ENCODE results near the gene SPHKAP. TPM values are rescaled to one million over a fixed set of nuclear protein-coding genes. Genes with fewer than 3 reads are reported as not detected.

The SPHKAP gene
- total and polyA plus RNA-seq, 2 donors (not counting 3 experiments of a cell fraction or from before 2014, with no cell fraction given) = not detected

DNA sequence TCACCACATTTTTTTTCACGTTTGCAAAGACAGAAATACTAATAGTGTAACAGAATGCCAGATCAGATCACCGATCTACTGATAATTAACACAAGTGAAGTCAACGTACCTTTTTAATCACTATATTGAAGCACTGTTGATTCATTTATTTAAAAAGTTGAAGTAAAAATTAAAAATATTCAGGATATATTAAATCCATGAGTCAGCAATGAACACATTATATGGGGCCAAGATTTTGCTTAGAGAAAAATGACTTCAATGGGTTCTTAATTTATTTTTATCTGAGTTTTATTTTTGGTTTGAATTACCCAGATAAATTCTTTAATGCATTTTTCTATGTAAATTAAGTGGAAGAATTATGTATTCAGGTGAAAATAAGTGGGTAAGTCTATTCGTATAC, 14.2 kb downstream of the SPHKAP start:
- H2AFZ ChIP-seq (ENCODE audit: low read depth, low read length) = no peak overlapping the region
- H3K27ac ChIP-seq (ENCODE audit: insufficient read depth, low read depth, low read length) = no peak overlapping the region
- H3K36me3 ChIP-seq (ENCODE audit: control insufficient read depth in 2 of 2, extremely low read depth in 1 of 2, insufficient read depth in 2 of 2, low read length in 2 of 2) = no peaks in the 10 kb centered on the region
- H3K79me2 ChIP-seq (ENCODE audit: control insufficient read depth, insufficient read depth, low read length) = no peaks in the 10 kb centered on the region
- TF ChIP-seq GATA2 (IDR thresholded peaks at IDR 0.05; ENCODE audit: insufficient read depth, insufficient read length, low read depth, low read length) (no peak), JUN (IDR thresholded peaks at IDR 0.05; ENCODE audit: borderline replicate concordance, insufficient read depth, insufficient read length, low read depth) (no peak), POLR2A (IDR thresholded peaks at IDR 0.05; ENCODE audit: low read depth, low read length) (no peak), MYC (IDR thresholded peaks at IDR 0.05; ENCODE audit: low read depth, low read length) (no peak), POLR2AphosphoS5 (IDR thresholded peaks at IDR 0.05; ENCODE audit: insufficient read depth, low read depth, low read length) (no peak), FOS (IDR thresholded peaks at IDR 0.05; ENCODE audit: borderline replicate concordance, insufficient read depth, low read length) (no peak)
- no peaks in the 10 kb centered on the region for H3K27me3 ChIP-seq (ENCODE audit: control insufficient read depth in 2 of 2, insufficient read depth in 2 of 2, low read length in 2 of 2)
- DNase-seq (ENCODE audit: low read depth, low spot score) (no peak), FAIRE-seq (no peak)
- POLR2A ChIA-PET = no interaction called here
- H3K9me3 ChIP-seq (replicated peaks; ENCODE audit: control insufficient read depth, insufficient read depth, low read length) = peaks cover 4% of the 10 kb centered on the region
- H3K9ac ChIP-seq (replicated peaks; ENCODE audit: extremely low read depth, insufficient read depth, low read length) = no peak overlapping the region
- dilution Hi-C loops (cut with MboI; ENCODE audit: extremely low pct_ligation_motif_present, low sequenced_read_pairs) = no loop called here
- CTCF ChIA-PET = no interaction called here
- BruUV-seq (replicated peaks) = no TSS peak
- H3K4me2 ChIP-seq (ENCODE audit: insufficient read depth, low read length) = no peak overlapping the region
- H3K9me1 ChIP-seq (replicated peaks; ENCODE audit: control insufficient read depth, extremely low read depth, insufficient read depth, low read length) = no peaks in the 10 kb centered on the region
- no peaks in the 10 kb centered on the region for H3K4me1 ChIP-seq (ENCODE audit: control insufficient read depth, extremely low read depth, insufficient read depth, low read length)
- H4K20me1 ChIP-seq (replicated peaks; ENCODE audit: control insufficient read depth, extremely low read depth, insufficient read depth, low read length) = no peaks in the 10 kb centered on the region
- H3K4me3 ChIP-seq (replicated peaks in 1 of 3; ENCODE audit: insufficient read depth in 1 of 3, low read depth in 1 of 3, low read length in 3 of 3) = no peak overlapping the region
- intact Hi-C loops (cut with micrococcal nuclease) = no loop called here

DNA sequence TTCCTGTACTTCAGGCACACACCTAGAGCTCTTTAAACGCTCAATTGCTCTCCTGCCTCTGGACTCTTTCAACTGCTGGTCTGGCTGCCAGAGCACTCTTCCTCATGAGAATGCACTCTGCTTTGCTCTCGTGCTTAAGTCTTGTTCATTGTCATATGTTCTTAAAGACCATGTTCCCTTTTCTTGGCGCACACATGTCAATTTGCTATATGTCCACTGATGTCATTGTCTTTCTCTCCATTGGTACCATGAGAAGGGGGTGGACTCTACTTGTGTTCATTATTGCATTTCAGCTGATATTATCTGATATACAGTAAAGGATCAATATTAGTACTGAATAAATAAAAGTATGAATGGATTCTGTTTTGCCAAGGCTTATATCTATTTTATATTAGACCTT, 16.8 kb downstream of the SPHKAP start:
- Histone ChIP-seq H3K27me3 (ENCODE audit: control insufficient read depth in 2 of 2, insufficient read depth in 2 of 2, low read length in 2 of 2) (no peaks in the 10 kb centered on the region), H3K79me2 (ENCODE audit: control insufficient read depth, insufficient read depth, low read length) (no peaks in the 10 kb centered on the region), H3K4me3 (replicated peaks in 1 of 3; ENCODE audit: insufficient read depth in 1 of 3, low read depth in 1 of 3, low read length in 3 of 3) (no peak overlapping the region), H3K27ac (ENCODE audit: insufficient read depth, low read depth, low read length) (no peak overlapping the region), H3K9me1 (replicated peaks; ENCODE audit: control insufficient read depth, extremely low read depth, insufficient read depth, low read length) (no peaks in the 10 kb centered on the region), H3K36me3 (ENCODE audit: control insufficient read depth in 2 of 2, extremely low read depth in 1 of 2, insufficient read depth in 2 of 2, low read length in 2 of 2) (no peaks in the 10 kb centered on the region), H3K9me3 (replicated peaks; ENCODE audit: control insufficient read depth, insufficient read depth, low read length) (peaks cover 4% of the 10 kb centered on the region), H2AFZ (ENCODE audit: low read depth, low read length) (no peak overlapping the region), H3K9ac (replicated peaks; ENCODE audit: extremely low read depth, insufficient read depth, low read length) (no peak overlapping the region), H3K4me2 (ENCODE audit: insufficient read depth, low read length) (no peak overlapping the region), H3K4me1 (ENCODE audit: control insufficient read depth, extremely low read depth, insufficient read depth, low read length) (no peaks in the 10 kb centered on the region), H4K20me1 (replicated peaks; ENCODE audit: control insufficient read depth, extremely low read depth, insufficient read depth, low read length) (no peaks in the 10 kb centered on the region)
- TF ChIP-seq, protein P1, sequence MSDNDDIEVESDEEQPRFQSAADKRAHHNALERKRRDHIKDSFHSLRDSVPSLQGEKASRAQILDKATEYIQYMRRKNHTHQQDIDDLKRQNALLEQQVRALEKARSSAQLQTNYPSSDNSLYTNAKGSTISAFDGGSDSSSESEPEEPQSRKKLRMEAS (IDR thresholded peaks at IDR 0.05; ENCODE audit: insufficient read depth, insufficient read length) = no peak
- TF ChIP-seq MYC (IDR thresholded peaks at IDR 0.05; ENCODE audit: low read depth, low read length) (no peak), JUN (IDR thresholded peaks at IDR 0.05; ENCODE audit: borderline replicate concordance, insufficient read depth, insufficient read length, low read depth) (no peak), EZH2 (IDR thresholded peaks at IDR 0.05; ENCODE audit: borderline replicate concordance, low read depth, low read length, severe bottlenecking) (no peak), GATA2 (IDR thresholded peaks at IDR 0.05; ENCODE audit: insufficient read depth, insufficient read length, low read depth, low read length) (no peak), POLR2A (IDR thresholded peaks at IDR 0.05; ENCODE audit: low read depth, low read length) (no peak), POLR2AphosphoS5 (IDR thresholded peaks at IDR 0.05; ENCODE audit: insufficient read depth, low read depth, low read length) (no peak), FOS (IDR thresholded peaks at IDR 0.05; ENCODE audit: borderline replicate concordance, insufficient read depth, low read length) (no peak)
- TF ChIP-seq, protein P2, sequence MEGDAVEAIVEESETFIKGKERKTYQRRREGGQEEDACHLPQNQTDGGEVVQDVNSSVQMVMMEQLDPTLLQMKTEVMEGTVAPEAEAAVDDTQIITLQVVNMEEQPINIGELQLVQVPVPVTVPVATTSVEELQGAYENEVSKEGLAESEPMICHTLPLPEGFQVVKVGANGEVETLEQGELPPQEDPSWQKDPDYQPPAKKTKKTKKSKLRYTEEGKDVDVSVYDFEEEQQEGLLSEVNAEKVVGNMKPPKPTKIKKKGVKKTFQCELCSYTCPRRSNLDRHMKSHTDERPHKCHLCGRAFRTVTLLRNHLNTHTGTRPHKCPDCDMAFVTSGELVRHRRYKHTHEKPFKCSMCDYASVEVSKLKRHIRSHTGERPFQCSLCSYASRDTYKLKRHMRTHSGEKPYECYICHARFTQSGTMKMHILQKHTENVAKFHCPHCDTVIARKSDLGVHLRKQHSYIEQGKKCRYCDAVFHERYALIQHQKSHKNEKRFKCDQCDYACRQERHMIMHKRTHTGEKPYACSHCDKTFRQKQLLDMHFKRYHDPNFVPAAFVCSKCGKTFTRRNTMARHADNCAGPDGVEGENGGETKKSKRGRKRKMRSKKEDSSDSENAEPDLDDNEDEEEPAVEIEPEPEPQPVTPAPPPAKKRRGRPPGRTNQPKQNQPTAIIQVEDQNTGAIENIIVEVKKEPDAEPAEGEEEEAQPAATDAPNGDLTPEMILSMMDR (IDR thresholded peaks at IDR 0.05; ENCODE audit: extremely low read depth in 1 of 2, insufficient read depth in 1 of 2, low read depth in 1 of 2, low read length in 2 of 2) = no peak
- CTCF ChIA-PET = no interaction called here
- intact Hi-C loops (cut with micrococcal nuclease) (no loop called here), dilution Hi-C loops (cut with MboI; ENCODE audit: extremely low pct_ligation_motif_present, low sequenced_read_pairs) (no loop called here)
- FAIRE-seq (no peak), DNase-seq (ENCODE audit: low read depth, low spot score) (no peak)
- no TSS peak for BruUV-seq (replicated peaks)
- POLR2A ChIA-PET = no interaction called here

All from endothelial cell of umbilical vein (primary cell).